GM20000 (cell line): ENCODE measurements around the gene CAMK1D.

Experiments
- DNase-seq: peaks from one replicate; pipeline ENCODE4 v3.0.0; 2012; ENCODE audit warnings: low spot score
- TF ChIP-seq, protein P1 (sequence below): IDR thresholded peaks from 2 replicates; pipeline ENCODE4 v1.5.1; 2012; ENCODE audit warnings: mild to moderate bottlenecking, control low read depth; ENCODE audit errors: extremely low read depth, missing control alignments

The CAMK1D gene

DNA sequence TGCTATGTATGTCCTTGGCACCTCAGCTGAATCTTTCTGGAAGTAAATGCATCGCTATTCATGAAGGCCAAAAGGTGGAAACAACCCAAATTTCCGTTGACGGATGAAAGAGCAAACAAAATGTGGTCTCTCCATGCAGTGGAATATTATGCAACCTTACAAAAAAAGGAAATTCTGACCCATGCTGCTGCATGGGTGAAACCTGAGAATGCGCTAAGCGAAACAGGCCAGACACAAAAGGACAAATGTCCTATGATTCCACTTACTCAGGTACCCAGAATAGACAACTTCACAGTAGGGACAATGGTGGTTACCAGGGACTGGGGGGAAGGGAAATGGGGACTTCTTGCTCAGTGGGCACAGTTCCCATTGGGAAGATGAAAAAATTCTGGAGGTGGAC lies 158.8 kb downstream of the CAMK1D start:
- no peak for DNase-seq
- TF ChIP-seq, protein P1, sequence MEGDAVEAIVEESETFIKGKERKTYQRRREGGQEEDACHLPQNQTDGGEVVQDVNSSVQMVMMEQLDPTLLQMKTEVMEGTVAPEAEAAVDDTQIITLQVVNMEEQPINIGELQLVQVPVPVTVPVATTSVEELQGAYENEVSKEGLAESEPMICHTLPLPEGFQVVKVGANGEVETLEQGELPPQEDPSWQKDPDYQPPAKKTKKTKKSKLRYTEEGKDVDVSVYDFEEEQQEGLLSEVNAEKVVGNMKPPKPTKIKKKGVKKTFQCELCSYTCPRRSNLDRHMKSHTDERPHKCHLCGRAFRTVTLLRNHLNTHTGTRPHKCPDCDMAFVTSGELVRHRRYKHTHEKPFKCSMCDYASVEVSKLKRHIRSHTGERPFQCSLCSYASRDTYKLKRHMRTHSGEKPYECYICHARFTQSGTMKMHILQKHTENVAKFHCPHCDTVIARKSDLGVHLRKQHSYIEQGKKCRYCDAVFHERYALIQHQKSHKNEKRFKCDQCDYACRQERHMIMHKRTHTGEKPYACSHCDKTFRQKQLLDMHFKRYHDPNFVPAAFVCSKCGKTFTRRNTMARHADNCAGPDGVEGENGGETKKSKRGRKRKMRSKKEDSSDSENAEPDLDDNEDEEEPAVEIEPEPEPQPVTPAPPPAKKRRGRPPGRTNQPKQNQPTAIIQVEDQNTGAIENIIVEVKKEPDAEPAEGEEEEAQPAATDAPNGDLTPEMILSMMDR = no peak

DNA sequence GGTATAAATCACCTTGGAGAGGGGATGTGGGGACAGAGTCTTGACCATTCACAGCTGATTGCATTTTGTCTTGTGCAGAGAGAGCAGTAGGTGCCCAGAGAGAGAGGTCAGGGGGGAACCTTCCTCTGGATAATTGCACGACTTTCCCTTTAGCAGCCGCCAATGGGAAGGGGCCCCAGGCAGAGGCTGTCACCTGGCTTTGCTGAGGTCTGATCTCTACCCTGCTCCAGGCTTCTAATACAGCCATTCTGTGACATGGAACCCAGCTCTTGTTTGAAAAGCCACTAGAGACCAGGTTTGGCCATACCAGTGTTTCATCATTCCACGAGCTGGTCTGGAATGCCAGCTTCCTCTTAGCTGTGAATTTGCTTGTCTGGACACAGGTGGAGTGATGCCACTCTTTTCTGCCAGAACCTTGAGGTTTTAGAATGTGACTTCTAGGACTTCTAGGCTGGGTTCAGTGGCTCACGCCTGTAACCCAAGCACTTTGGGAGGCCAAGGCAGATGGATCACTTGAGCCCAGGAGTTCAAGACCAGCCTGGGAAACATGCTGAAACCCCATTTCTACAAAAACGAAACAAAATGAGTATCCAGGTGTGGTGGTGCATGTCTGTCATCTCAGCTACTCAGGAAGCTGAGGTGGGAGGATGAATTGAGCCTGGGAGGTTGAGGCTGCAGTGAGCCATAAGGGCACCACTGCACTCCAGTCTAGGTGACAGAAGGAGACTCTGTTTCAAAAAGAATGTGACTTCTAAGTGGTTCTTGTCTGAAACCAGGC lies 159.9 kb downstream of the CAMK1D start:
- no peak for DNase-seq
- TF ChIP-seq, protein P1 = no peak

DNA sequence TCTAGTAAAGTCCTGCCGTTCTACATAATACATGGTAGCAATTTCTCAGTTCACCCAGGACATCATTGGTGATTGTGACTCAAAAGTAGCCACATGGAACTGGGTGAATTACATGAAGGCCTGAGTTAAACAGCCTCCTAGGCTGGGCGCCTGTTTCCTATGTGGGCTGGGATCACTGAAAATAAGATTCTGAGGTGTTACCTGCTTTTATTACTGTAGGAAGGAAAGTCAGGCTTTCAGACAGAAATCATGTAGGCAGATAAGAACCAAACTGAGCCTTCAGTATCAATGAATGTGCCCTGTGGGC lies 160.4 kb downstream of the CAMK1D start:
- no peak for DNase-seq

DNA sequence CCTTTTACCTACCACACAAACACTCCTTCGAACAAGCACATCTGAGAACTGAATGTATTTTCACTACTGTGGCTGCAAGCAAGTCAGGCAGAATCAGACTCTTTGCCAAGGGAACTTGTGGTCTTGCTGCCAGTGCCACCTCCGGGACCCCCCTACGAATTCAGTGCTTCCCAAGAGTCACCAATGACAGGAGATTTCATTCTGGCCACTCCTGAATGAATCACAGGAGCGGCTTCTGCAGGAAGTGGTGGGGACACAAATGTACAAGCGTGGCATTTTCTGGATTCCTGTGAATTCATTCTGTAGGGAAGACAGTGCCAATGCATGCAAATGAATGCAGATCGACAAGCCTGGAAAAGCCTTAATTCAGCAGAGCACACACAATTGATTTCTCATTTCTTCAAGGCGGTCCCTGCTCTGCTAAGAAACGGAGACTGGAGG lies 161.2 kb downstream of the CAMK1D start:
- TF ChIP-seq, protein P1 = no peak
- no peak for DNase-seq

More for the DNA sequence above, 160.4 kb downstream of the CAMK1D start:
- TF ChIP-seq, protein P1 = no peak

DNA sequence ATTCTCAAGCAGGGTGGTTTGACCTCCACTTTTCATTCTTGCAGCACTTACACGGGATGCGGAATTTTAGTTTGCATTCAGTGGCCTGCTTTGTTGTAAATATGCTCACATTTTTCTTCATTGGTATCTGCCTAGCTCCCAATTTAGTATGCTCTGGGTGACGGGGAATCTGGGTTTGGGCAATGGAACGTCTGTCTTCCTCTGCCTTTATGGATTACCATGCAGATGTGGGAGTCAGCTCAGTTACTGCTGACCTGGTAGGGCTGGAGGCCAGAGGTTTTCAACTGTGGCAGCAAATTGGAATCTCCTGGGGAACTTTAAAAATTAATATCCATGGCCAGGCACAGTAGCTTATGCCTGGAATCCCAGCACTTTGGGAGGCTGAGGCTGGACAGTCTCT lies 161.6 kb downstream of the CAMK1D start:
- no peak for DNase-seq
- TF ChIP-seq, protein P1 = no peak

DNA sequence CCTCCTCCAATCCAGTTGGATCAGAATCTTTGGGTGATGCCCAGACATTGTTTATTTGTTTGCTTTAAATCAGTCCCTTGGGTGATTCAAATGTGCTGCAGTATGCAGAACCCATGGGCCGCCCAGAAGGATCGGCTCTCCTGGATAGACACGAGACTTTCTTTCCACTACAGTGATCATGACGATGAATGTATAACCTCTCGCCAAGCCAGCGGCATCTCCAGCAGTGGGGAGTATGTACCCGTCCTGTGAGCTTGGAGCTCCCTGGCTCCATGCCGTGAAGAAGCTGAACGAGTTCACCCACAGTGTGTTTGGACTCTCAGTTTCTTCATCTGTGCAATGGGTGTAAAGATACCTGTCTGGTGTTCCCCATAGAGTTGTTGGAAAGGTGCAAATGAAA lies 162.3 kb downstream of the CAMK1D start:
- DNase-seq = no peak
- TF ChIP-seq, protein P1 = no peak

DNA sequence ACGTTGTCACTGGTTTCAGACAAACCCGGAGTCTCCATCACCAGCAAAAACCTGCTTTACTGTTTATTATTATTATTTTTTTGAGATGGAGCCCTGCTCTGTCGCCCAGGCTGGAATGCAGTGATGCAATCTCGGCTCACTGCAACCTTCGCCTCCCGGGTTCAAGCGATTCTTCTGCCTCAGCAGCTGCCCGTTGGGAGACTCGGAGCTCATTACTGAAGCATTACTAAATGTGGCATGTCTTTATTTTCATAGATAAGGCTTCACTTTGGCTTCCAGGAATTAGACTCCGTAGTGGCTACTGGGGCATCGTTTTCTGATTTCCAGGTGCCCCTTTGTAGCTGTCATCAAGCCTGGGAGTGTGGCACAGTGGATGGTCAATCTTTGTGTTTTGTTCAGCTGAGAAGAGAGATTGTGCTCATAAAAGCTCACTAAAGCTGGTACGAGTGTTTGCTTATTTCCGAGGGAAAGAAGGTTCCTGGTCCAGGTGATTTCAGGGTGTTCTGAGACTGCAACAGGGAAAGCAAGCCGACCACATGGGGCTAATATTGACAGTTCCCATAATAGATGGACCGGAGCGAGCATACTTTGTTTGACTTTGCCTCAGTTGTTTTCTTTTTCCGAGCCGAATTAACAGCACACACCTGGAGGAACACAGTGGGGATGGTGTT lies 163.1 kb downstream of the CAMK1D start:
- no peak for DNase-seq
- TF ChIP-seq, protein P1 = no peak
